Activated T-cell treated with anti-CD3 and anti-CD28 coated beads for 24 hours (primary cell): ENCODE data around the gene SAP30L.
A peak's percentile ranks its signal among the peaks of the same experiment; 100 is the strongest.

ENCODE experiments used
- DNase-seq: peaks from one replicate; pipeline ENCODE4 v3.0.0-alpha.2; 2020; ENCODE audit warnings: low read depth

The SAP30L gene

GRCh38 chr5:154481584-154482381 lies 36.0 kb downstream of the SAP30L start:
- no peak for DNase-seq

GRCh38 chr5:154482528-154483449 lies 37.0 kb downstream of the SAP30L start:
- DNase-seq: no peak

GRCh38 chr5:154483654-154484392 lies 38.0 kb downstream of the SAP30L start:
- DNase-seq: no peak

- DNase-seq: no peak
Observed at GRCh38 chr5:154484393-154485095, 38.7 kb downstream of the SAP30L start.

GRCh38 chr5:154485096-154485491 lies 39.3 kb downstream of the SAP30L start:
- DNase-seq: no peak

GRCh38 chr5:154485850-154486426 lies 40.1 kb downstream of the SAP30L start:
- no peak for DNase-seq

GRCh38 chr5:154486427-154486866 lies 40.6 kb downstream of the SAP30L start:
- DNase-seq: no peak

- peak; percentile 56 for DNase-seq
Observed at GRCh38 chr5:154487541-154487940, 41.7 kb downstream of the SAP30L start.

GRCh38 chr5:154491941-154492340 lies 46.1 kb downstream of the SAP30L start:
- no peak for DNase-seq

GRCh38 chr5:154493274-154493673 lies 47.5 kb downstream of the SAP30L start:
- no peak for DNase-seq

- DNase-seq: no peak
Observed at GRCh38 chr5:154494036-154494435, 48.2 kb downstream of the SAP30L start.

GRCh38 chr5:154498591-154498990 lies 52.8 kb downstream of the SAP30L start:
- no peak for DNase-seq

- no peak for DNase-seq
Observed at GRCh38 chr5:154498994-154499393, 53.2 kb downstream of the SAP30L start.

- DNase-seq: no peak
Observed at GRCh38 chr5:154501566-154501965, 55.8 kb downstream of the SAP30L start.

GRCh38 chr5:154502180-154502579 lies 56.4 kb downstream of the SAP30L start:
- no peak for DNase-seq

GRCh38 chr5:154503698-154504039 lies 57.9 kb downstream of the SAP30L start:
- no peak for DNase-seq

- no peak for DNase-seq
Observed at GRCh38 chr5:154505567-154505966, 59.8 kb downstream of the SAP30L start.

GRCh38 chr5:154506049-154506715 lies 60.4 kb downstream of the SAP30L start:
- no peak for DNase-seq

- DNase-seq: no peak
Observed at GRCh38 chr5:154506716-154507080, 60.9 kb downstream of the SAP30L start.

GRCh38 chr5:154508114-154508513 lies 62.3 kb downstream of the SAP30L start:
- DNase-seq: no peak
